SU-DHL-6 (cell line): ENCODE data around the gene MRPS11.

Experiments
- EZH2phosphoT487 ChIP-seq: fragments of 200-600 bp; sonication (generic), shearing (Covaris generic); conservative IDR thresholded peaks from 2 replicates; pipeline ENCODE4 v1.6.1; 2018; ENCODE audit warnings: mild to moderate bottlenecking, antibody characterized with exemption, low read length, moderate library complexity, mixed read lengths
- TF ChIP-seq, protein P1 (sequence below): fragments of 200-600 bp; sonication (generic); IDR thresholded peaks from one replicate; pipeline ENCODE4 v1.5.1; 2017; ENCODE audit warnings: antibody characterized with exemption, mild to moderate bottlenecking, low read length, moderate library complexity; ENCODE audit not compliant: insufficient read depth, poor library complexity, severe bottlenecking

DNA sequence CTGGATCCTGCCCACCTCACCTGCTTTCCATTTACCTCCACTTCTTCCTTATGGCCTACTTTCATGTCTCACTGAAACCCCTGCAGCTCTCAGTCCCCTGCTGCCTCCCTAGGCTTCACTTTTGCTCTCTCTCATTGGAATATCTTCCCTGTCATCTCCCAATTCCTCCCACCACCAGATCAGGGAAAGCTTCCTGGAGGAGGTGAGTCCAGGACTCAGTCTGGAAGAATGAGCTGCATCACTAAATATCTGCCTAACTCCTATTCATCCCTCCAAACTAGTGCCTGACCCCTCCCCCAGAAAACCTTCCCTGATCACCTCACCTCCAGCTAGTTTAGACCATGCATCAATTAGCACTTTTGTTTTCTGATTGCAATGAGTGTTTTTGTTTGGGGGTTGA lies 37.5 kb upstream of the MRPS11 start:
- TF ChIP-seq, protein P1, sequence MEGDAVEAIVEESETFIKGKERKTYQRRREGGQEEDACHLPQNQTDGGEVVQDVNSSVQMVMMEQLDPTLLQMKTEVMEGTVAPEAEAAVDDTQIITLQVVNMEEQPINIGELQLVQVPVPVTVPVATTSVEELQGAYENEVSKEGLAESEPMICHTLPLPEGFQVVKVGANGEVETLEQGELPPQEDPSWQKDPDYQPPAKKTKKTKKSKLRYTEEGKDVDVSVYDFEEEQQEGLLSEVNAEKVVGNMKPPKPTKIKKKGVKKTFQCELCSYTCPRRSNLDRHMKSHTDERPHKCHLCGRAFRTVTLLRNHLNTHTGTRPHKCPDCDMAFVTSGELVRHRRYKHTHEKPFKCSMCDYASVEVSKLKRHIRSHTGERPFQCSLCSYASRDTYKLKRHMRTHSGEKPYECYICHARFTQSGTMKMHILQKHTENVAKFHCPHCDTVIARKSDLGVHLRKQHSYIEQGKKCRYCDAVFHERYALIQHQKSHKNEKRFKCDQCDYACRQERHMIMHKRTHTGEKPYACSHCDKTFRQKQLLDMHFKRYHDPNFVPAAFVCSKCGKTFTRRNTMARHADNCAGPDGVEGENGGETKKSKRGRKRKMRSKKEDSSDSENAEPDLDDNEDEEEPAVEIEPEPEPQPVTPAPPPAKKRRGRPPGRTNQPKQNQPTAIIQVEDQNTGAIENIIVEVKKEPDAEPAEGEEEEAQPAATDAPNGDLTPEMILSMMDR, result no peak
- no peak for TF ChIP-seq EZH2phosphoT487
